Ectodermal cell (in vitro differentiated cells): Measurements from ENCODE around the gene WDR70.

Experiments used
- H3K27ac ChIP-seq: 2 replicates; pipeline ENCODE4 v1.7.0; 2013; ENCODE audit warnings: mild to moderate bottlenecking, low read depth, low read length; ENCODE audit not compliant: insufficient read depth, poor library complexity, severe bottlenecking
- H3K27me3 ChIP-seq: 2 replicates; pipeline ENCODE4 v1.7.0; 2013; ENCODE audit warnings: mild to moderate bottlenecking, low read length; ENCODE audit not compliant: insufficient read depth, control insufficient read depth, poor library complexity, severe bottlenecking
- H3K36me3 ChIP-seq: one replicate; pipeline ENCODE4 v1.7.0; 2013; ENCODE audit warnings: low read length; ENCODE audit not compliant: control insufficient read depth, insufficient read depth
- H3K4me1 ChIP-seq: one replicate; pipeline ENCODE4 v1.7.0; 2013; ENCODE audit warnings: low read length; ENCODE audit not compliant: control insufficient read depth, insufficient read depth
- H3K4me3 ChIP-seq: 2 replicates; pipeline ENCODE4 v1.7.0; 2013; ENCODE audit warnings: low read depth, low read length, control low read depth; ENCODE audit not compliant: insufficient read depth
- H3K9me3 ChIP-seq: 2 replicates; pipeline ENCODE4 v1.7.0; 2013; ENCODE audit warnings: mild to moderate bottlenecking, low read length, moderate library complexity; ENCODE audit not compliant: control insufficient read depth
- WGBS, 2 experiments: methylation state at CpG; one replicate each; pipeline ENCODE4 v1.1.7; 2013; ENCODE audit warnings: missing lambda C conversion rate in 2 of 2; 5-methylcytosine and 5-hydroxymethylcytosine counted together

WDR70 gene

GRCh38 chr5:37724395-37725125 lies 345.4 kb downstream of the WDR70 start:
- Histone ChIP-seq H3K9me3 (no peaks in the 10 kb centered on the region), H3K4me1 (no peaks in the 10 kb centered on the region), H3K27ac (no peak overlapping the region), H3K36me3 (no peaks in the 10 kb centered on the region), H3K4me3 (no peak overlapping the region), H3K27me3 (no peaks in the 10 kb centered on the region)
- WGBS, 2 experiments: 94 to 96% methylated on average over 8 of the region's 8 CpGs

- Histone ChIP-seq H3K9me3 (no peaks in the 10 kb centered on the region), H3K4me1 (no peaks in the 10 kb centered on the region), H3K27me3 (no peaks in the 10 kb centered on the region), H3K36me3 (no peaks in the 10 kb centered on the region), H3K27ac (no peak overlapping the region), H3K4me3 (no peak overlapping the region)
- WGBS, 2 experiments: 92 to 100% methylated on average over 2 of the region's 2 CpGs
Observed at GRCh38 chr5:37725185-37725584, 346.1 kb downstream of the WDR70 start.

GRCh38 chr5:37727238-37727637 lies 348.1 kb downstream of the WDR70 start:
- Histone ChIP-seq H3K27me3 (no peaks in the 10 kb centered on the region), H3K9me3 (no peaks in the 10 kb centered on the region), H3K4me1 (no peaks in the 10 kb centered on the region), H3K27ac (no peak overlapping the region), H3K36me3 (no peaks in the 10 kb centered on the region), H3K4me3 (no peak overlapping the region)
- 96 to 100% methylated on average over 1 to 3 of the region's 3 CpGs for WGBS, 2 experiments

GRCh38 chr5:37730896-37731455 lies 351.9 kb downstream of the WDR70 start:
- Histone ChIP-seq H3K27me3 (no peaks in the 10 kb centered on the region), H3K4me3 (no peak overlapping the region), H3K9me3 (no peaks in the 10 kb centered on the region), H3K4me1 (no peaks in the 10 kb centered on the region), H3K36me3 (no peaks in the 10 kb centered on the region), H3K27ac (no peak overlapping the region)
- 81 to 93% methylated on average over 2 of the region's 3 CpGs for WGBS, 2 experiments

GRCh38 chr5:37734114-37734513 lies 355.0 kb downstream of the WDR70 start:
- Histone ChIP-seq H3K27ac (no peak overlapping the region), H3K27me3 (no peaks in the 10 kb centered on the region)
- no CpG with 5 or more reads among the region's 1 CpG for WGBS, 2 experiments

GRCh38 chr5:37735649-37736347 lies 356.7 kb downstream of the WDR70 start:
- Histone ChIP-seq H3K9me3 (no peaks in the 10 kb centered on the region), H3K36me3 (no peaks in the 10 kb centered on the region), H3K27me3 (no peaks in the 10 kb centered on the region), H3K4me1 (no peaks in the 10 kb centered on the region), H3K27ac (no peak overlapping the region), H3K4me3 (no peak overlapping the region)
- 73 to 96% methylated on average over 3 to 4 of the region's 4 CpGs for WGBS, 2 experiments

More at GRCh38 chr5:37734114-37734513, 355.0 kb downstream of the WDR70 start:
- no peaks in the 10 kb centered on the region for H3K4me1 ChIP-seq
- H3K4me3 ChIP-seq: no peak overlapping the region
- no peaks in the 10 kb centered on the region for H3K9me3 ChIP-seq
- no peaks in the 10 kb centered on the region for H3K36me3 ChIP-seq

- Histone ChIP-seq H3K4me1 (no peaks in the 10 kb centered on the region), H3K4me3 (no peak overlapping the region), H3K36me3 (no peaks in the 10 kb centered on the region), H3K27ac (no peak overlapping the region), H3K9me3 (no peaks in the 10 kb centered on the region), H3K27me3 (no peaks in the 10 kb centered on the region)
- 86 to 100% methylated on average over 1 of the region's 2 CpGs for WGBS, 2 experiments
Observed at GRCh38 chr5:37736397-37736796, 357.3 kb downstream of the WDR70 start.

- H3K27ac ChIP-seq: no peak overlapping the region
Observed at GRCh38 chr5:37737326-37738056, 358.4 kb downstream of the WDR70 start.

GRCh38 chr5:37738057-37738691 lies 359.1 kb downstream of the WDR70 start:
- Histone ChIP-seq H3K36me3 (no peaks in the 10 kb centered on the region), H3K9me3 (no peaks in the 10 kb centered on the region), H3K4me3 (no peak overlapping the region), H3K27me3 (no peaks in the 10 kb centered on the region), H3K27ac (no peak overlapping the region), H3K4me1 (no peaks in the 10 kb centered on the region)
- 87 to 91% methylated on average over 3 to 4 of the region's 4 CpGs for WGBS, 2 experiments

More at GRCh38 chr5:37737326-37738056, 358.4 kb downstream of the WDR70 start:
- H3K36me3 ChIP-seq: no peaks in the 10 kb centered on the region
- no peaks in the 10 kb centered on the region for H3K9me3 ChIP-seq
- H3K4me3 ChIP-seq: no peak overlapping the region
- no peaks in the 10 kb centered on the region for H3K27me3 ChIP-seq
- 86 to 91% methylated on average over 2 to 4 of the region's 4 CpGs for WGBS, 2 experiments
- no peaks in the 10 kb centered on the region for H3K4me1 ChIP-seq
